NCI-H1105 (cell line): Measurements from ENCODE around the gene PGK2.

Source experiments
- DNase-seq: peaks from one replicate; lab custom pipeline; 2025; lab: John Stamatoyannopoulos, UW

Gene PGK2

GRCh38 chr6:49787176-49787575 is at the start of gene PGK2:
PGK2 (minus strand) TSS chr6:49787285; CDS start chr6:49787187, 98 bp downstream.
- no peak for DNase-seq

- no peak for DNase-seq
Measured at GRCh38 chr6:49835140-49835539, 48.1 kb upstream of the PGK2 start.

- DNase-seq = no peak
Measured at GRCh38 chr6:49833386-49833785, 46.3 kb upstream of the PGK2 start.

GRCh38 chr6:49826743-49827406 is 39.8 kb upstream of the PGK2 start:
- no peak for DNase-seq

- DNase-seq = no peak
Measured at GRCh38 chr6:49815166-49815565, 28.1 kb upstream of the PGK2 start.

GRCh38 chr6:49813248-49813647 is 26.2 kb upstream of the PGK2 start:
- DNase-seq = no peak

GRCh38 chr6:49806145-49806544 is 19.1 kb upstream of the PGK2 start:
- DNase-seq = peak; percentile 33

GRCh38 chr6:49805246-49805645 is 18.2 kb upstream of the PGK2 start:
- DNase-seq = no peak

GRCh38 chr6:49801525-49801924 is 14.4 kb upstream of the PGK2 start:
- DNase-seq = no peak

GRCh38 chr6:49799090-49799489 is 12.0 kb upstream of the PGK2 start:
- no peak for DNase-seq

- peak; percentile 45 for DNase-seq
Measured at GRCh38 chr6:49796842-49797455, 9.9 kb upstream of the PGK2 start.

GRCh38 chr6:49790341-49790740 is 3.3 kb upstream of the PGK2 start:
- no peak for DNase-seq

GRCh38 chr6:49784272-49784671 is 2.8 kb downstream of the PGK2 start:
- DNase-seq = no peak

GRCh38 chr6:49782725-49783124 is 4.4 kb downstream of the PGK2 start:
- no peak for DNase-seq

- DNase-seq = no peak
Measured at GRCh38 chr6:49782293-49782692, 4.8 kb downstream of the PGK2 start.

GRCh38 chr6:49776444-49776843 is 10.6 kb downstream of the PGK2 start:
- DNase-seq = no peak

GRCh38 chr6:49775043-49775442 is 12.0 kb downstream of the PGK2 start:
- DNase-seq = no peak

GRCh38 chr6:49772285-49772684 is 14.8 kb downstream of the PGK2 start:
- DNase-seq = no peak

- no peak for DNase-seq
Measured at GRCh38 chr6:49766762-49767161, 20.3 kb downstream of the PGK2 start.

- DNase-seq = no peak
Measured at GRCh38 chr6:49764571-49765236, 22.4 kb downstream of the PGK2 start.

GRCh38 chr6:49744259-49744658 is 42.8 kb downstream of the PGK2 start, which contains the start of gene CRISP3:
CRISP3 (minus strand) TSS chr6:49744388; CDS start chr6:49744367, 21 bp downstream.
- no peak for DNase-seq

GRCh38 chr6:49743429-49743828 is 43.7 kb downstream of the PGK2 start:
- DNase-seq = no peak

GRCh38 chr6:49739423-49739822 is 47.7 kb downstream of the PGK2 start:
- peak; percentile 51 for DNase-seq
